ENCODE results near the gene CAMTA1.
"Not testable (repeated sequence)": the region's sequence is repeated elsewhere in the genome, so short reads cannot be mapped to it uniquely, and the experiment has no call there.

Gene CAMTA1

GRCh38 chr1:7588457-7588827, 803.2 kb downstream of the CAMTA1 start:
- Mint-ChIP-seq H3K9me3 (no peaks in the 10 kb centered on the region), H3K36me3 (ENCODE audit: low read depth) (no peaks in the 10 kb centered on the region), H3K27ac (no peak overlapping the region), H3K4me1 (ENCODE audit: low read depth) (no peaks in the 10 kb centered on the region), H3K4me3 (no peak overlapping the region), H3K27me3 (no peaks in the 10 kb centered on the region)
- intact Hi-C loops (cut with micrococcal nuclease) = no loop called here

DNA sequence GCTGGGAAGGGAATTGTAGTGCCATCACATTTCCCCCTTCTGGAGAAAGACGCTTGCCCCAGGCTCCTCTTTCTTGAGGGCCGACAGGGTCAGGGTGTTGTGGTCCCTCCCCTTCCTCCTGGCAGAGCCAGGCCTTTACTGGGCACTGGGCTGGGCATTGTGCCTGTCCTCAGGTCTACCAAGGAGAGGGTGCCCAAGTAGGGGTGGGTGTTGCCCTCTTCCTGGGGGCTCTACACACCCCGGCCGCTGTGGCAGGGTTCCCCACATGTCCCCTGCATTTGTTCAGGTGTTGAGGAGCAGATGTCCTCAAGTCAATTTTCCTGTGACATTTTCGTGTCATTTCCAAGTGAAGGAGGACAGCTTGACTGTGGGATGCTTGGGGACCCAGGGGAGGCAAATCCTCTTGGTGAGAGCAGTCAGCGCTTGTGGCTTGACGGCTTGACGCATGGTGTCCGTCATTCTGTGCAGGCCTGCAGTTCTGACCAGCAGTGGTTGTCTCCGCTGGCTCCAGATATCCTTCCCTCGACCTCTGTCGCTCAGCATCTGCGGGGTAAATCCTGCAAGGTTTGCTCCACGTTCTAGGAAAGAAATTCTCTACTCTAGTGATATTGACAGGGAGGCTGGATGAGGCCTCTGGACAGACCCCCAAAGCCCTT, 804.0 kb downstream of the CAMTA1 start:
- no peak overlapping the region for H3K4me3 Mint-ChIP-seq
- no peaks in the 10 kb centered on the region for H3K9me3 Mint-ChIP-seq
- intact Hi-C loops (cut with micrococcal nuclease) = no loop called here
- H3K36me3 Mint-ChIP-seq (ENCODE audit: low read depth) = no peaks in the 10 kb centered on the region
- no peaks in the 10 kb centered on the region for H3K4me1 Mint-ChIP-seq (ENCODE audit: low read depth)
- H3K27me3 Mint-ChIP-seq = no peaks in the 10 kb centered on the region
- no peak overlapping the region for H3K27ac Mint-ChIP-seq

- Mint-ChIP-seq H3K27me3 (no peaks in the 10 kb centered on the region), H3K4me1 (ENCODE audit: low read depth) (no peaks in the 10 kb centered on the region), H3K4me3 (no peak overlapping the region), H3K27ac (no peak overlapping the region), H3K36me3 (ENCODE audit: low read depth) (no peaks in the 10 kb centered on the region), H3K9me3 (no peaks in the 10 kb centered on the region)
- intact Hi-C loops (cut with micrococcal nuclease) = no loop called here
Measured at GRCh38 chr1:7589774-7590425, 804.6 kb downstream of the CAMTA1 start.

- H3K4me3 Mint-ChIP-seq = no peak overlapping the region
- no peaks in the 10 kb centered on the region for H3K27me3 Mint-ChIP-seq
- no peak overlapping the region for H3K27ac Mint-ChIP-seq
- intact Hi-C loops (cut with micrococcal nuclease) = no loop called here
- H3K4me1 Mint-ChIP-seq (ENCODE audit: low read depth) = no peaks in the 10 kb centered on the region
- H3K36me3 Mint-ChIP-seq (ENCODE audit: low read depth) = no peaks in the 10 kb centered on the region
- no peaks in the 10 kb centered on the region for H3K9me3 Mint-ChIP-seq
Measured at GRCh38 chr1:7590426-7590790, 805.2 kb downstream of the CAMTA1 start.

- H3K9me3 Mint-ChIP-seq = no peaks in the 10 kb centered on the region
- no peaks in the 10 kb centered on the region for H3K4me1 Mint-ChIP-seq (ENCODE audit: low read depth)
- intact Hi-C loops (cut with micrococcal nuclease) = no loop called here
- no peaks in the 10 kb centered on the region for H3K27me3 Mint-ChIP-seq
- no peak overlapping the region for H3K27ac Mint-ChIP-seq
- no peak overlapping the region for H3K4me3 Mint-ChIP-seq
- H3K36me3 Mint-ChIP-seq (ENCODE audit: low read depth) = no peaks in the 10 kb centered on the region
Measured at GRCh38 chr1:7591565-7591964, 806.3 kb downstream of the CAMTA1 start.

GRCh38 chr1:7592120-7592798, 807.0 kb downstream of the CAMTA1 start:
- no peaks in the 10 kb centered on the region for H3K4me1 Mint-ChIP-seq (ENCODE audit: low read depth)
- no peak overlapping the region for H3K4me3 Mint-ChIP-seq
- H3K27ac Mint-ChIP-seq = no peak overlapping the region
- H3K27me3 Mint-ChIP-seq = no peaks in the 10 kb centered on the region
- H3K9me3 Mint-ChIP-seq = no peaks in the 10 kb centered on the region
- H3K36me3 Mint-ChIP-seq (ENCODE audit: low read depth) = no peaks in the 10 kb centered on the region
- intact Hi-C loops (cut with micrococcal nuclease) = no loop called here

DNA sequence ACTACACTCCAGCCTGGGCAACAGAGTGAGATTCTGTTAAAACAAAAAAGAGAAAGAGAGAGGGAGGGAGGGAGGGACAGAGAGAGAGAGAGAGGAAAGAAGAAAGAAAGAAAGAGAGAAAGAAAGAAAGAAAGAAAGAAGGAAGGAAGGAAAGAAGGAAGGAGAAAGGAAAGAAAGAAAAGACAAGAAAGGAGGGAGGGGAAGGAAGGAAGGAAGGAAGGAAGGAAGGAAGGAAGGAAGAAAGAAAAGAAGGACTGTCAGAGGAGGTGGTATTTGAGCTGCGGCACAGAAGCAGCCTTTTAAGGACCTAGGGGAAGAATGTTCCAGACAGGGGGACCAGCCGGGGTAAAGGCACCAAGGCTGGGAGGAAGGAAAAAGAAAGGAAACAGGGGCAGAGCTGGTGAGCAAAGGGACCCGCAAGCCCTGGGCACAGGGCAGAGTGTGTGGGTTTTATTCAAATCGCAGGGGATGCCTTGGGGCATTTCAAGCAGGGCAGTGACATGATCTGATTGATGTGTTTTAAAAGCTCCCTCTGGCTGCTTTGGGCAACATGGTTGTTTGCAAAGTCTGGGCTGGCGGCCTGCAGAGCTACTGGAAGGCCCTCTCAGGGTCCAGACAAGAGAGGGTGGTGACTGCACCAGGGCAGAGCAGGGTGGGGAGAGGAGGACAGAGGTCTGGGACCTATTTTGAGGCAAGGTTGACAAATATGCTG, 808.9 kb downstream of the CAMTA1 start:
- H3K4me3 Mint-ChIP-seq = no peak overlapping the region
- no peaks in the 10 kb centered on the region for H3K9me3 Mint-ChIP-seq
- no peaks in the 10 kb centered on the region for H3K36me3 Mint-ChIP-seq (ENCODE audit: low read depth)
- intact Hi-C loops (cut with micrococcal nuclease) = no loop called here
- H3K27ac Mint-ChIP-seq = no peak overlapping the region
- H3K4me1 Mint-ChIP-seq (ENCODE audit: low read depth) = no peaks in the 10 kb centered on the region
- no peaks in the 10 kb centered on the region for H3K27me3 Mint-ChIP-seq

- Mint-ChIP-seq H3K36me3 (ENCODE audit: low read depth) (no peaks in the 10 kb centered on the region), H3K4me1 (ENCODE audit: low read depth) (no peaks in the 10 kb centered on the region), H3K27ac (no peak overlapping the region), H3K27me3 (no peaks in the 10 kb centered on the region), H3K9me3 (no peaks in the 10 kb centered on the region), H3K4me3 (no peak overlapping the region)
- intact Hi-C loops (cut with micrococcal nuclease) = no loop called here
Measured at GRCh38 chr1:7594714-7595295, 809.6 kb downstream of the CAMTA1 start.

DNA sequence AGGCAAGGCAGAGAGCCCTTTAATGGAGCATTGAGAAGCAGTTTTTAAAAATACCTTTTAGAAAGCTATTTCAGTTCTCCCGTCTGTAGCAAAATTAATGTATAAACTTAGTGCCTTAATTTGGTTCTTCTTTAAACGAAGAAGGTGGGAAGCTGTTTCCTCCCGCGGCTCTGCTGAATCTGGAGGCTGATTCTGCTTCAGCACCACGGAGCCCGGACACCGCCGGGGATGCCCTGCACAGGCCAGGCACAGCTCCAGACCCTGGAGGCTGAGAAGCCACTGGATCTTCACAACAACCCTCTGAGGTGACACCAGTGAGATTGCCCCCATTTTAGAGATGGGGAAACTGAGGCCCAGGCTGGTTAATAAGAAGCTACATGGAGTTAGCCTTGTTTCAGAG, 810.1 kb downstream of the CAMTA1 start:
- intact Hi-C loops (cut with micrococcal nuclease) = no loop called here
- H3K9me3 Mint-ChIP-seq = no peaks in the 10 kb centered on the region
- no peaks in the 10 kb centered on the region for H3K4me1 Mint-ChIP-seq (ENCODE audit: low read depth)
- no peaks in the 10 kb centered on the region for H3K36me3 Mint-ChIP-seq (ENCODE audit: low read depth)
- no peaks in the 10 kb centered on the region for H3K27me3 Mint-ChIP-seq
- no peak overlapping the region for H3K4me3 Mint-ChIP-seq
- H3K27ac Mint-ChIP-seq = no peak overlapping the region

DNA sequence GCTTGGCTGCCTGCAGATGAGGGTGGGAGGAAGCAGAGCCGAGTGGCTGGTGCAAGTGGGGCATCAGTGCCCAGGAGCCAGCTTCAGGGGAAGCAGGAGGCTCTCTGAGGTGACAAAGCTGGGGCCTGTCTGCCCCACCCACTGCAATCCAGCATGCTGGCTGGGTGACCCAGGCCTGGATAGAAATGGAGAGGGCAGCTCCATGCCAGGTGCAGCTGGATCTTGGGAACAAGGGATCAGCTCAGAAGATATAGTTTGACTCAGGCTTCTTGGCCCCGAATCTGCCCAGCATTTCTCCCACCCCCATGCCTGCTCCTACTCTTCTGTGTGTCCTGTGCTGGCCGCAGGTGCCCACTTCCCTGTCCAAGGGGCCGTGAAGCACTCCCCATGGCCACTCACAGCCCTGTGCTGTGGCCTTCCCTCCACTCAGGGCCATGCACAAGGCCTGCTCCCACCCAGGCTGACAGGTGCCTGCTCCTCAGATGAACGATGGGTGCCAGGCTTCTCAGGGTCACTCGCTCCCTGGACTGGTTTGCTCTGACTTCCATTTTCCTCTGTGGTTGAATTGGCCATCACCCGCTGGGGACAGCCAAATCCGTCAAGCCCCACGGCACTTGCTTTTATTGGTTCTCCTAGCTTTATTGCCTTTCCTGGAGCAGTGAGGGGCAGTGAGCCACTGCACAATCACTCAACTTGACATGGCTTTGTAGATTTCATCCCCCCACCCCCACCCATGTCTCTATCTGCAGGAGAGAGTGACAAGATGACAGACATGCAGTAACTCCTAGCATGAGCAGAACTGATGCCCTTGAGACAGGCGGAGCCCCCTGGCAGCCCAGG, 811.1 kb downstream of the CAMTA1 start:
- no peak overlapping the region for H3K27ac Mint-ChIP-seq
- intact Hi-C loops (cut with micrococcal nuclease) = no loop called here
- H3K27me3 Mint-ChIP-seq = no peaks in the 10 kb centered on the region
- H3K9me3 Mint-ChIP-seq = no peaks in the 10 kb centered on the region
- no peaks in the 10 kb centered on the region for H3K4me1 Mint-ChIP-seq (ENCODE audit: low read depth)
- no peaks in the 10 kb centered on the region for H3K36me3 Mint-ChIP-seq (ENCODE audit: low read depth)
- no peak overlapping the region for H3K4me3 Mint-ChIP-seq

- intact Hi-C loops (cut with micrococcal nuclease); H3K4me1 Mint-ChIP-seq (ENCODE audit: low read depth); H3K27ac Mint-ChIP-seq; H3K27me3 Mint-ChIP-seq; H3K36me3 Mint-ChIP-seq (ENCODE audit: low read depth); H3K4me3 Mint-ChIP-seq; H3K9me3 Mint-ChIP-seq: not testable (repeated sequence)
Measured at GRCh38 chr1:7598058-7598457, 812.8 kb downstream of the CAMTA1 start.

GRCh38 chr1:7604906-7605305, 819.7 kb downstream of the CAMTA1 start:
- H3K4me1 Mint-ChIP-seq (ENCODE audit: low read depth); H3K27ac Mint-ChIP-seq; H3K4me3 Mint-ChIP-seq; H3K27me3 Mint-ChIP-seq; intact Hi-C loops (cut with micrococcal nuclease); H3K36me3 Mint-ChIP-seq (ENCODE audit: low read depth); H3K9me3 Mint-ChIP-seq: not testable (repeated sequence)

DNA sequence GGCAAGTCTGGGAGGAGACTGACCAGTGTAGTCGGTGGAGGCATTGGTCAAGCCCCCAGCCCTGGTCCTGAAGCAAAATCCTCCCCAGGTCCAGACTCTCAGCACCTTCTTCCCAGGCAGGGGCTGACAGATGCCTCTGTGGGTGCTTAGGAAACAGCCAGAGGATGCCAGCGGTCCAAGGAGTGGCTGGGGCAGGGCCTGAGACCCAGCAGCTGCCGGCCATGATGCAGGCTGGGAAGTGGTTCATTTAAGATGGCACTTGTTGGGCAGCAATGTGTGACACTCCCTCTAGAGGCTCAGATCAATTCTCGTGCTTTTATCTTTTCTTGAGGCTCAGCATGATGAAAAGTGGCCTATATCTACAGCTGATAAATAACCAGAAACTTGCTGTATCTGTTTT, 820.8 kb downstream of the CAMTA1 start:
- Mint-ChIP-seq H3K4me3 (no peak overlapping the region), H3K4me1 (ENCODE audit: low read depth) (no peaks in the 10 kb centered on the region), H3K27ac (no peak overlapping the region), H3K27me3 (peaks cover 1% of the 10 kb centered on the region), H3K9me3 (no peaks in the 10 kb centered on the region), H3K36me3 (ENCODE audit: low read depth) (no peaks in the 10 kb centered on the region)
- intact Hi-C loops (cut with micrococcal nuclease) = no loop called here

Data from dendritic cell treated with granulocyte-macrophage colony-stimulating factor and Interleukin-4, amounts not matched to agents 40 ng/mL and 50 ng/mL, for 4 days (primary cell).